ENCODE data around the gene ALG14.

GRCh38 chr1:95116580-95117206 lies 43.9 kb upstream of the ALG14 start:
- TF ChIP-seq CTCF (IDR thresholded peaks at IDR 0.05) (peak; percentile 27 to 65 (median 54)), POLR2A (IDR thresholded peaks at IDR 0.05) (no peak)
